ENCODE measurements around the gene ZCCHC8.
"Not testable (repeated sequence)": the region's sequence is repeated elsewhere in the genome, so short reads cannot be mapped to it uniquely, and the experiment has no call there.

ZCCHC8 gene

DNA sequence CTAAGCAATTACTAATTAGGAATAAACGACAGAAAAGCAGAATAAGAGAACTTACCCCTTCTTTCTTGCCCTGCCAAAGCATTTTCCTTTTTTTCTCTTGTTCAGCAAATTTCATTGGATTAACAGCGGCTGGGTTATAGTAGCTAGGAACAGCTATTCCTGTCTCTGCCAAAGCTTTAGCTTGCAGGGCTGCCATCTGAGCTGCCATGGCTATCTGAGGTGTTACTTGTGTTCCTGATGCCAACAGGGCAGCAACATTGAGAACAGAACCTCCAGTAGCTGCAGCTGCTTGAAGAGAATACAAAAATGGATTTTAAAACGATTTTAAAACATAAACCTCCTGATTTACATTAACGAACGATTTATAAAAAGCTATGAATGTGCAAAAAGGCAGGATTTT is 7.4 kb upstream of the ZCCHC8 start:
- no peak for DNase-seq (ENCODE audit: low read depth, low spot score)

DNA sequence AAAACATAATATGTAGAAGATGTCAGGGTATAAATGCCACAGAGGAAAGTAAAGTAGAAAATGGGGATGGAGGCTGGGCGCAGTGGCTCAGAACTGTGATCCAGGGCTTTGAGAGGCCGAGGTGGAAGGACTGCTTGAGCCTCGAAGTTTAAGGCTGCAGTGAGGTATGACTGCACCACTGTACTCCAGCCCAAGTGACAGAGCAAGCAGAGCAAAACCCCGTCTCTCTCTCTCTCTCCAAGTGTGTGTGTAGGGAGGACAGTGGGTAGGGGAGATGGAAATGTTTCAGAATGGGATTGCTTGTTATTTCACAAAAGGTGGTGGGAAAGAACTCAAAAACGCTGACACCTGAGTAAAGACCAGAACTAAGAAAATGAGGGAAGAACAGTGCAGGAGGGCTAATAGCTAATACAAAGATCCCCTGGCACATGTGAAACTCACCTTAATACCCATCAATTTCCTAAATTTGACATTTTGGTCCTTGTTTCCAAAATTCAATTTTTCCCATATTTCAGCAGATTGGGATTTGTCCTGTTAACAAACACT is 5.7 kb upstream of the ZCCHC8 start:
- DNase-seq (ENCODE audit: low read depth, low spot score), result no peak

DNA sequence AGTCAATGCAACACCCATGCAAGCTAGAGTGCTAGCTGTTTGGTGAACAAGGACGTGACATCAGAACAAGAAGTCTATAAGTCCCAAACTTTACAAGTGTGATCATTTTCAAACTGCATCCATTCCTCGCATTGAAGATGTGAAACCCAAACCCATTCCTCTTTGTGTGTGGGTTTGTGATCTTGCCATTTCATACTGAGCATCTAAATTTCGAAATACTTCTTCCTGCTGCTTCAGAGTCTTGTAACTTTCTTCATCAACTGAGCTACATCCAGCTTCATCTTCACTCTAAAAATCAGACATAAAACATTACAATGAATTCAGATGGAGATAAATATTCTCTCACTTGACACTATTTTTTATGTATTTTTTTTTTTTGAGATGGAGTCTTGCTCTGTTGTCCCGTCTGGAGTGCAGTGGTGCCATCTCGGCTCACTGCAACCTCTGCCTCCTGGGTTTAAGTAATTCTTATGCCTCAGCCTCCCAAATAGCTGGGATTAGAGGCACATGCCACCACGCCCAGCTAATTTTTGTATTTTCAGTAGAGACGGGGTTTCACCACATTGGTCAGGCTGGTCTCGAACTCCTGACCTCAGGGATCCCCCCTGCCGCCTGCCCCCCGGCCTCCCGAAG is 4.8 kb upstream of the ZCCHC8 start:
- no peak for DNase-seq (ENCODE audit: low read depth, low spot score)

DNA sequence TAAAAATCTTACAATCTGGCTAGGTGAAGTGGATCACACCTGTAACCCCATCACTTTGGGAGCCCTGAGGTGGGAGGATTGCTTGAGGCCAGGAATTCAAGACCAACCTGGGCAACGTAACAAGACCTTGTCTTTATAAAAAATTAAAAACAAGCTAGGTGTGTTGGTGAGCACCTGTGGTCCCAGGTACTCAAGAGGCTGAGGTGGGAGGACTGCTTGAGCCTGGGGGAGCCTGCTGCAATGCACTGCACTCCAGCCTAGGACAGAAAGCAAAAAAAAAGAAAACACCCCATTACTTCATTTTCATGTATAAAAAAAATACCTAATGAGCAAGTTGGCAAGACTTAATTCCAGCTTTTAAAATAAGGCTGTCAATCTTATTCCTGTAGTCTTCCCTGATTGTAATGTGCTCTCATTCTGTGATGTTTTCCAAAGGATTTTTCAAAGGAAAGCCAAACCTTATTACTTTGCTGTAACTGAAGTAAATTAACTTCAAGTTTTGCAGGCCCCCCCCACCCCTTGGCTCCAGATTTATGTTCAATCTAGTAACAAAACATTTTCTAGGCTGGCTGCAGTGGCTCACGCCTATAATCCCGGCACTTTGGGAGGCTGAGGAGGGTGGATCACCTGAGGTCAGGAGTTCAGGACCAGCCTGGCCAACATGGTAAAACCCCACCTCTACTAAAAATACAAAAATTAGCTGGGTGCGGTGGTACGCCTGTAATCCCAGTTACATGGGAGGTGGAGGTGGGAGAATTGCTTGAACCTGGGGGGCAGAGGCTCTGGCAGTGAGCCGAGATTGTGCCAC is 3.3 kb upstream of the ZCCHC8 start:
- DNase-seq (ENCODE audit: low read depth, low spot score), result no peak

DNA sequence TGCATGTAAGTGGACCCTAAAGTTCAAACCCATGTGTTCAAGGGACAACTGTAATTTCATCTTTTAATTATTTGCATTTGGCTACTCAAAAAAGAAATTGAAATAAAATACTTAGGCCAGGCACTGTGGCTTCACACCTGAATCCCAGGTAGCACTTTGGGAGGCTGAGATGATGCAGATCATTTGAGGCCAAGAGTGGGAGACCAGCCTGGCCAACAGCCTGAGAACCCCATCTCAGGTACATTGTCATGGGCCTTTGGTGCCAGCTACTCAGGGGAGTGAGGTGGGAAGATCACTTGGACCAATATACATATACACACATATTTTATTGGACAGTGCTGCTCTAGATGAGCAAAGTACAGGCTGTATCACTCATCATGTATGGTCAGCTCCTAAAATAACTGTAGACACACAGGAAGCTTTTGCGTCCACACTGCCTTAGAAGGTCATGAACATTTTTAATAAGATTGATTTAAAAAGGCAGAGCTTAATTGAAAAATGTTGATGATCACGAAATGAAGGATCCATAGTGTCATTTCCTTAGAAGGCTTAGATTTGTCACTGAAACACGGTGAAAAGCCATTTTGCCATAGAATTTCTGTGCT is 2.5 kb upstream of the ZCCHC8 start:
- no peak for DNase-seq (ENCODE audit: low read depth, low spot score)

DNA sequence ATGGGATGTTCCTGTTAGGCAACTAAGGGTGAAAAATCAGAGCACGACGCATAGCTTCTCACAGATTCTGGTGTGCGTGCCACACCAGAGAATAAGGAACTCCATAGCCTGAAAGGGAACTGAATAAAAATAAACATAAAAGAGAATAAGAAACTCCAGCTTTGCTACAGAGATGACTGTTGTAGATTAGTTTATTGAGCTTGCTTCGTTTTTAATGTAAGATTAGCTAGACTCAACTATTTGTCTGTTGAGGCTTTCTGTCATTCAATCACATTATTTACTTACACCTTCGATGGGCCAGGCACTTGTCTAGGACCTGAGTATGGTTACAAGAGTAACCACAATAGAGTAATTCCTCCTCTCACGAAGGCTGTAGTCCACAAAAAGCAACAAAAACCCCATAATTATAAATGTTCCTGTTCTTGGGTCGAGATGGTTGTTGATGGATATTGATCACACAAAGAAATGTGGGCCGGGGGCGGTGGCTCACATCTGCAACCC is 807 bp upstream of the ZCCHC8 start:
- no peak for DNase-seq (ENCODE audit: low read depth, low spot score)

DNA sequence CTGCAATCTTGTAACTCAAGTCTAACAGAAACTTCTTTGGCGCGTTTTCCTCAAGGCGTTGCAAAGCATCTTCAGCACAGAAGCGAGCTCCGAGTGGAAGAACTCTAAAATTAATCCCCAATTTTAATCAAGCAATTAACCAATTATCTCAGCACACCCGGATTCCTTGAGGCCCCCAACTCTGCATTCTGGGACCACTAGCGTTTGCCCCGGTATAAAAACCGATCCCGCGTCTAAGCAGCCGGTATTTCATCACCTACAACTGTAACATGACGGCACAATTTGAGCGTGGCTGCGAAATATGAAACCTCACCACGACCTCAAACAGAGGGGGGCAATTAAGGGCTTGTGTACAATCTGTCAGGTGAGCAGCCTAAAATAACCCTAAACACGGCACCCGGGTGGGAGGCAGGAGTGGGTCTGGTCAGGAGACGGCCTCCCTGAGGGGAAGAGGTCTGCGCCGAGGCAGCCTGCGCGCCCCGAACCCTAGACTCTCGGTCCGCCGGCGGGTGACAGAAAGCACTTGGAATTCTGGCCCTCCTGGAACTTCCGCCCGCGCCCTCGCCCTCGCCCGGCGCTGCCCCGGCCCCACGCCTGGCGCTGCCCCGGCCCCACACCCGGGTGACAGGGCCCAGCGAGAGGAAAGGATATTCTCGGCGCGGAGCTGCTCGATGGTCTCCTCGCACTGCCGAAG is 594 bp downstream of the ZCCHC8 start:
- peak; percentile 17 for DNase-seq (ENCODE audit: low read depth, low spot score)

DNA sequence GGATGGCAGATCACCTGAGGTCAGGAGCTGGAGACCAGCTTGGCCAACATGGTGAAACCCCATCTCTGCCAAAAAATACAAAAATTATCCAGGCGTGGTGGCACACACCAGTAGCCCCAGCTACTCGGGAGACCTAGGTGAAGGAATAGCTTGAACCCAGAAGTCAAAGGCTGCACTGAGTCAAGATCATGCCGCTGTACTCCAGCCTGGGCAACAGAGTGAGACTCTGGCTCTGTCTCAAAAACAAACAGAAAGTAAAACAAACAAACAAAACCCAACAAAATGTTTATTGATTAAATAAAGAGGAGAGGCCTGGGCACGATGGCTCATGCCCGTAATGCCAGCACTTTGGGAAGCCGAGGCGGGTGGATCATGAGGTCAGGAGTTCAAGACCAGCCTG is 5.5 kb downstream of the ZCCHC8 start:
- no peak for DNase-seq (ENCODE audit: low read depth, low spot score)

DNA sequence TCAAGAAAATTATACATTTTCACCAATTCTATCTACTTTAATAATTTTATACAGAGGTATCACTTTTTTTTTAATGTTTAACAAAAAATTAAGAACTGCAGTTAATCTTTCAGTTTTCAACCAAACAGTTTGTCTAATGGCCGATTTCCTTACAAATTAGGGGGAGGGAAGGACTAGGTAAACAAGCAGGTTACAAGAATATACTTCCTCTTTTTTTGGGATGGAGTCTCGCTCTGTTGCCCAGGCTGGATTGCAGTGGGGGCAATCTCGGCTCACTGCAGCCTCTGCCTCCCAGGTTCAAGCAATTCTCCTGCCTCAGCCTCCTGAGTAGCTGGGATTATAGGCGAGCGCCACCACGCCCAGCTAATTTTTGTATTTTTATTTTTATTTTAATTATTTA is 7.5 kb downstream of the ZCCHC8 start:
- DNase-seq (ENCODE audit: low read depth, low spot score), result not testable (repeated sequence)

DNA sequence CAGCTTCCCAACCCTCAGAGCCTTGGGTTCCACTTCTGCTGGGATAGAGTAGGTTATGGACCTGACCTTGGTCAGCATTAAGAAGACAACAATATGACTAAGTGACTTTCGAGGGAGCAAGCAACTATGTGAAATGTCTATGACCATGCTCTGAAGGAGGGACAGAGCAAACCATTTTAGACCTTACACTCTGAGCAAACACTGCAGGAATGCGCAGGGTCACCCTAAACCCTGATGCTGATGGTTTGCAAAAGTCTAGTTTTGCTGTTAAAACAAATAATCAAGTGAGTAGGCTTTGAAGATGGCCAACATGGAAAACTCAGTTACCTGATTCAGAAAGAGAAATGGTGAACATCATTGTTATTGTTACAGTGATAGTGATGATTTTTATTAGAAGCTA is 8.7 kb downstream of the ZCCHC8 start:
- no peak for DNase-seq (ENCODE audit: low read depth, low spot score)

DNA sequence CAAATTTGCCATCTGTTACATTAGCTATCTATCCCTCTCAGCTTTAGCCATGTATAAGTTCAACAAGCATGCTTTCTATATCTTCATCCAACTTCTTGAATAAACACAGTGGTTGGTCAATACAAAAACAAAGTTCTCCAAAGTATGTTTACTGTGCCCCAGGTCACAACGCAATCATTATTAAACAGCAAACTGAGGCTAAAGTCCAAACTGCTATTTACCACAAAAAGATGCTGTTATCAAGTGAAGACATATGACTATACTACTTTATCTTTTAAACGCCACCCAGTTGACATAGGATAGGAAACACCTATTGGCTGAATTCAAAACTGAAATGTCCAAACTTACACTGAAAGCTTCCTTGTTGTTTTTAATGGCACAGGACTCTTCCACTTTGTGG is 11.7 kb downstream of the ZCCHC8 start:
- DNase-seq (ENCODE audit: low read depth, low spot score), result no peak

DNA sequence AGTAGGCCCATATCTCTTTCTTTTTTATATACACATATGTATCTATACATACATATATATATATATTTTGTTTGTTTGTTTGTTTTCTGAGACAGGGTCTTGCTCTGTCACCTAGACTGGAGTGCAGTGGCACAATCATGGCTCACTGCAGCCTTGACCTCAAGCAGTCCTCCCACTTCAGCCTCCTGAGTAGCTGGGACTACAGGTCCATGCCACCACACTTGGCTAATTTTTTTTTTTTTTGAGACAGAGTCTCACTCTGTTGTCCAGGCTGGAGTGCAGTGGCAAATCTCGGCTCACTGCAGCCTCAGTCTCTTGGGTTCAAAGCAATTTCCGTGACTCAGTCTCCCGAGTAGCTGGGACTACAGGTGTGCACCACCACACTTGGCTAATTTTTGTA is 12.9 kb downstream of the ZCCHC8 start:
- not testable (repeated sequence) for DNase-seq (ENCODE audit: low read depth, low spot score)

DNA sequence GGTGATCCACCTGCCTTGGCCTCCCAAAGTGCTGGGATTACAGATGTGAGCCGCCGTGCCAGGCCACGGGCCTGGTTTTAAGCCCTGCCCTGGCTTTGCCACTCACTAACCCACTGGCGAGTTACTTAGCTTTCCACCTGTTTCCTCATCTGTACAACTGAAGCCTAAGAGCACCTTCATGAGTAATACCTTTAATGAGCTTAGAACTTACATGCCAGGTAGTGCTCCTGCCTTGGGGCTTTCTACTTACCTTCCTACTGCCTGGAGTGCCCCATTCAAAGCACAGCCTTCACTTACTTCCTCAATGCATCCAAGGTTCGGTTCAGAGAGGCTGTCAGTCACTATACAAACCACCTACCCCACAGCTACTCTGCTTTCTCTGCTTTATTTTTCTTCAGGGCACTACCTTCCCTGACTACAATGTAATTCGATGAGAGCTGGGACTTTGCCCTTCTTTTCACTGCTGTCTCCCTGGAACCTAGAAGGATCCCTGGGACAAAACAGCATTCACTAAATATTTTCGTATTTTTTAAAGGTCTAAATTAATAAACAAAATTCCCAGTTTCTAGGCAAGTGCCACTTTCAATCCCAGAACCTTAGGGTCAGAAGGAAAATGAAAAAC is 13.8 kb downstream of the ZCCHC8 start:
- no peak for DNase-seq (ENCODE audit: low read depth, low spot score)

DNA sequence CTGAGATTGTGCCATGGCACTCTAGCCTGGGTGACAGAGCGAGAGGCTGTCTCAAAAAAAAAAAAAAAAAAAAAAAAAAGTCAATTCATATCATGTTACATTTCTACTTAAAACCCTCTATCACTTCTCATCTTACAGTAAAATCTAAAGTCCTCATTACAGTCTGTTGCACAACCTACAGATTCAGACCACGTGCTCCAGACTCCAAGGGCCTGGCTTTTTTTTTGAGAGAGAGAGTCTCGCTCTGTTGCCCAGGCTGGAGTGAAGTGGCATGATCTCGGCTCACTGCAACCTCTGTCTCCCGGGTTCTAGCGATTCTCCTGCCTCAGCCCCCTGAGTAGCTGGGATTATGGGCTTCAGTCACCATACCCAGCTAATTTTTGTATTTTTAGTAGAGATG is 14.4 kb downstream of the ZCCHC8 start:
- not testable (repeated sequence) for DNase-seq (ENCODE audit: low read depth, low spot score)

DNA sequence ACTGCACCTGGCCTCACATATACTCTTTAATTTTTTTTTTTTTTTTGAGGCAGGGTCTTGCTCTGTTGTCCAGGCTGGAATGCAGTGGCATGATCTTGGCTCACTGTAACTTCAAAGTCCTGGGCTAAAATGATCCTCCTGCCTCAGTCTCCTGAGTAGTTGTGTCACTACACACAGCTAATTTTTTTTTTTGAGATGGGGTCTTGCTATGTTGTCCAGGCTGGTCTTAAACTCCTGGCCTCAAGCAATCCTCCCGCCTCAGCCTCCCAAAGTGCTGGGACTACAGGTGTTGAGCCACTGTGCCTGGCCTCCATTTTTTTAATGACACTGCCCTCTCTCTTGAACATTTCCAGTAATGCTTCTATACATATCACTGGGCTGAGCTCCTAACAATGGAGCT is 16.3 kb downstream of the ZCCHC8 start:
- not testable (repeated sequence) for DNase-seq (ENCODE audit: low read depth, low spot score)

DNA sequence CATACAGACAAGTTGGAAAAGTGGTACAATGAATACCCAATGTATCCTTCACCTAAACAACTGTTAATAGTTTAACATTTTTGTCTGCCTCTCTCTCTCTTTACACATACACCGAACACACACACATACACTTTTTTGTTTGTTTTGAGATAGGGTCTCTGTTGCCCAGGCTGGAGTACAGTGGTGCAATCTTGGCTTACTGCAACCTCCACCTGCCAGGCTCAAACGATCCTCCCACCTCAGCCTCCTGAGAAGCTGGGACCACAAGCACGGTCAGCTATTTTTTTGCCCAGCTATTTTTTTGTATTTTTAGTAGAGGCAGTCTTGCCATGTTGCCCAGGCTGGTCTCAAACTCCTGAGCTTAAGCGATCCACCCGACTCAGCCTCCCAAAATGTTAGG is 16.8 kb downstream of the ZCCHC8 start:
- DNase-seq (ENCODE audit: low read depth, low spot score), result no peak

DNA sequence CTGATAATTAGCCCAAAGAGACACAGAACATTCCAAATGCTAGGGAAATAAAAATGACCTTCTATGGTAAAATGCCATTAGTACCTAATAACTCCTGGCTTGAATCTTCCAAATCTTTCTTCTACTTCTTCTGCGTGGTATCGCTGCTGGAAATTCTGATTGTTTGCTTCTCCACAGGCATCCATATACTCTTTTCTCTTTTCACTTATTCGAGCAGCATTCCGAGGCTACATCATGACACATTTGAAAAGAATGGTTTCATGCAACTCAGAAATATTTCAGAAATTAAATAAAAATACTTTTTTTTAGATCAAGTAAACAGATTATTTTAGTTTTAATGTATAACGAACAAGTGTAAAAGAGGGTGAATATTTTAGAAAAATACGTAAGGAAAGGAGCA is 18.9 kb downstream of the ZCCHC8 start:
- no peak for DNase-seq (ENCODE audit: low read depth, low spot score)

DNA sequence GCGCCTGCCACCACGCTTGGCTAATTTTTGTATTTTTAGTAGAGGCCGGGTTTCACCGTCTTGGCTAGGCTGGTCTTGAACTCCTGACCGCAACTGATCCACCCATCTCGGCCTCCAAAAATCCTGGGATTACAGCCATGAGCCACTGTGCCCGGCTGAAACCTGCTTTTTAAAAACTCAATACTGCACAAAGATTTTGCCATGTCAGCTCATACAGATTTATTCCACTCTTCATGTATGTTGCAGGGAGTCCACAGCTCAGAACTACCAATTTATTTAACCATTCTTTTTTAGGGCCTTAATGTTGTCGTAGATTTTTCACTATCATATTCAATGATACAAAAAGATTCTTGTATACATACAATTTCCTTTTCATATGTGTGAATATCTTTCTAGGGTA is 20.0 kb downstream of the ZCCHC8 start:
- DNase-seq (ENCODE audit: low read depth, low spot score), result no peak

DNA sequence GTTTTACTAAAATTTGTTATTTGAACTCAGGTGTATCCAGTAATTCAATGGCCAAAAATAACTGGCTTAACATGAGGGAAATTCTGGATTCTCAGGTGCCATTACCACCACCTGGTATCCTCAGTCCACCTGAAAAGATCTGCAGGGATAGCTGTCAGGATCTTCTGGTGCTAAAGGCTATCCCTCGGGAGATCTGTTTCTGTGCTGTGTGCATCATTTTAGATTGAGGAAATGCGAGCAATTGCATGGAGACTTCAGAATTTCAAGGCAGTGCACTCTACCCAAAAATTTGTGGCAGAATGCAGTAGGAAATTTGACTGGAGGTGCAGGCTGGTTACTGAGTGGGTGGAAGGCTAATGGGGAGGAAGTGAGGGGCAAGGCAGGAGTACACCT is 26.4 kb downstream of the ZCCHC8 start:
- DNase-seq (ENCODE audit: low read depth, low spot score), result no peak

DNA sequence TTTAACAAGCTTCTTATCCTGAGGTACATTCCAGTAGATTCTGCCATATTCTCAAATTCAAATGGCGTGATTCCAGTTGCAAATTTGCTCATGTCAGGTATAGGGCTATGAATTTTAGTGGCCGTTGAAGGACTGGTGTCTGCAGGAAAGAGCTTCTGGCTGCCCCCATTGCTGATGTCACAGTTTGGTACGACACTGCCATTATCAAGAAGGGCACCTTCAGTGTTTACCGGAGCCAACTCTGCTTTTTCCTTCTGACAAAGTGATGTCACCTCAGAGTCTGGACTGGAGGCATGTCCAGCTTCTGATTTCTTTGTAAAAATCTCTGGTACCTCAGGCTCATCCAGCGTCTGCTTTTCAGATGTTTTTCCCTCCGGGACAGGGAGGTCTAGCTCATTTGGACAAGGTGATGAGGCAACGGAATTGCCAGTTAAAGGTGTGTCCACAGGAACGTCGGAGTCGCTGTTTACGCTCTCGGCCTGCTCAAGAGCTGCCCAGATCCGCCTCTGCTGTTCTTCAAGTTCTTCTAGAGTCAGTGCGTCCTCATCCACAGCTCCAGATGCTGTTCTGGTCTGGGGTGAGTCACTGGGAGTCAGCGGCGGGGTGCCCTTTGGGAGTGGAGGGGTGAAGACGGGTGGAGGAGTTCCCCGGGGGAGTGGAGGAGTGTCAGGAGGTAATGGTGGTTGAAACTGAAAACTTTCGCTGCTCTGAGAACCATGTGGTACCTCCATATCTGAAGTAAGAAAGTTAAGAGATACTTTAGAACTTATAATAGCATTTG is 27.0 kb downstream of the ZCCHC8 start:
- DNase-seq (ENCODE audit: low read depth, low spot score), result no peak

All from activated CD4-positive, CD25-positive, alpha-beta regulatory T cell treated with anti-CD3 and anti-CD28 coated beads, Interleukin-2, amount 50 U/mL, for 16 hours (primary cell).